Nephron (organoid): ENCODE data around the gene SULT2B1.
A peak's percentile ranks its signal among the peaks of the same experiment; 100 is the strongest.

Experiments
- H3K27ac Mint-ChIP-seq, 3 experiments: 2 replicates each; pipeline ENCODE4 v1.8.0; 2020; ENCODE audit warnings: mixed read lengths in 3 of 3, mild to moderate bottlenecking in 2 of 3, moderate library complexity in 1 of 3
- H3K27me3 Mint-ChIP-seq: 2 replicates; pipeline ENCODE4 v1.8.0; 2021; ENCODE audit warnings: low read depth, mild to moderate bottlenecking, moderate library complexity, mixed read lengths
- H3K36me3 Mint-ChIP-seq: 2 replicates; pipeline ENCODE4 v1.8.0; 2020; ENCODE audit warnings: low read depth, mixed read lengths
- H3K4me1 Mint-ChIP-seq: 2 replicates; pipeline ENCODE4 v1.8.0; 2020; ENCODE audit warnings: mixed read lengths
- H3K4me3 Mint-ChIP-seq, 3 experiments: 2 replicates each; pipeline ENCODE4 v1.8.0; 2020; ENCODE audit warnings: mild to moderate bottlenecking in 3 of 3, mixed read lengths in 3 of 3, moderate library complexity in 2 of 3
- H3K9me3 Mint-ChIP-seq: 2 replicates; pipeline ENCODE4 v1.8.0; 2020; ENCODE audit warnings: mixed read lengths
- CTCF ChIP-seq, 3 experiments: fragments of 200-600 bp; sonication (generic); IDR thresholded peaks; one replicate each; pipeline ENCODE4 v1.5.0; 2021; ENCODE audit warnings: antibody characterized with exemption in 3 of 3; ENCODE audit not compliant: unreplicated experiment in 3 of 3

SULT2B1 gene

GRCh38 chr19:48611872-48612271 lies 59.9 kb downstream of the SULT2B1 start:
- TF ChIP-seq CTCF (IDR thresholded peaks at IDR 0.05; ENCODE audit: unreplicated experiment in 3 of 3) = no peak
- Mint-ChIP-seq H3K4me1 (peaks cover 8% of the 10 kb centered on the region), H3K27me3 (peaks cover 3% of the 10 kb centered on the region), H3K27ac (no peak overlapping the region), H3K36me3 (peaks cover 20% of the 10 kb centered on the region), H3K9me3 (no peaks in the 10 kb centered on the region), H3K4me3 (no peak overlapping the region)

GRCh38 chr19:48613024-48613851 lies 61.3 kb downstream of the SULT2B1 start:
- H3K4me3 Mint-ChIP-seq = no peak overlapping the region
- peaks cover 18% of the 10 kb centered on the region for H3K4me1 Mint-ChIP-seq
- no peaks in the 10 kb centered on the region for H3K9me3 Mint-ChIP-seq
- H3K27me3 Mint-ChIP-seq = peaks cover 3% of the 10 kb centered on the region
- H3K27ac Mint-ChIP-seq = peak overlapping the region in 1 of 3 experiments; percentile 53
- TF ChIP-seq CTCF (IDR thresholded peaks at IDR 0.05; ENCODE audit: unreplicated experiment in 3 of 3) = no peak
- peaks cover 21% of the 10 kb centered on the region for H3K36me3 Mint-ChIP-seq

- peaks cover 3% of the 10 kb centered on the region for H3K27me3 Mint-ChIP-seq
- H3K9me3 Mint-ChIP-seq = no peaks in the 10 kb centered on the region
- TF ChIP-seq CTCF (IDR thresholded peaks at IDR 0.05; ENCODE audit: unreplicated experiment in 3 of 3) = no peak
- peaks cover 24% of the 10 kb centered on the region for H3K4me1 Mint-ChIP-seq
- peak overlapping the region in 2 of 3 experiments; percentile 53 to 61 for H3K27ac Mint-ChIP-seq
- peaks cover 21% of the 10 kb centered on the region for H3K36me3 Mint-ChIP-seq
- H3K4me3 Mint-ChIP-seq = peak overlapping the region in 2 of 3 experiments; percentile 38
Measured at GRCh38 chr19:48613852-48614435, 62.0 kb downstream of the SULT2B1 start.

GRCh38 chr19:48614436-48615230 lies 62.7 kb downstream of the SULT2B1 start, which contains the start of gene FAM83E:
FAM83E (minus strand) TSS chr19:48615076; CDS start chr19:48613372, 1,704 bp downstream.
- no peak for TF ChIP-seq CTCF (IDR thresholded peaks at IDR 0.05; ENCODE audit: unreplicated experiment in 3 of 3)
- Mint-ChIP-seq H3K9me3 (no peaks in the 10 kb centered on the region), H3K4me1 (peaks cover 28% of the 10 kb centered on the region), H3K36me3 (peaks cover 21% of the 10 kb centered on the region), H3K4me3 (peak within 1 kb of the TSS; percentile 53 to 99 (median 59)), H3K27me3 (peaks cover 3% of the 10 kb centered on the region), H3K27ac (peak within 1 kb of the TSS in 2 of 3 experiments; percentile 53 to 61)

GRCh38 chr19:48615231-48616040 lies 63.5 kb downstream of the SULT2B1 start:
- Mint-ChIP-seq H3K4me3 (peak overlapping the region; percentile 53 to 99 (median 59)), H3K27me3 (peaks cover 3% of the 10 kb centered on the region), H3K27ac (peak overlapping the region in 1 of 3 experiments; percentile 50), H3K9me3 (no peaks in the 10 kb centered on the region), H3K36me3 (peaks cover 21% of the 10 kb centered on the region), H3K4me1 (peaks cover 30% of the 10 kb centered on the region)
- no peak for TF ChIP-seq CTCF (IDR thresholded peaks at IDR 0.05; ENCODE audit: unreplicated experiment in 3 of 3)
